TTC549 (cell line): Measurements from ENCODE around the gene NTN3.
"Not testable (repeated sequence)": the region's sequence is repeated elsewhere in the genome, so short reads cannot be mapped to it uniquely, and the experiment has no call there.

Experiments used
- FAIRE-seq: peaks from 2 replicates; lab custom pipeline; 2012; peaks lifted over from hg19 to GRCh38; lab: Jason Lieb, UNC

NTN3 gene

GRCh38 chr16:2471016-2471652, at the start of gene NTN3:
TSS of gene NTN3 (plus strand) at chr16:2471297. CDS start at chr16:2471702, 405 bp downstream.
- no peak for FAIRE-seq

GRCh38 chr16:2422123-2422867, 48.8 kb upstream of the NTN3 start:
- no peak for FAIRE-seq

GRCh38 chr16:2424061-2425007, 46.8 kb upstream of the NTN3 start:
- FAIRE-seq = no peak

- FAIRE-seq = no peak
Observed at GRCh38 chr16:2425008-2425518, 46.0 kb upstream of the NTN3 start.

- no peak for FAIRE-seq
Observed at GRCh38 chr16:2425825-2426430, 45.2 kb upstream of the NTN3 start.

- no peak for FAIRE-seq
Observed at GRCh38 chr16:2426941-2427361, 44.1 kb upstream of the NTN3 start.

- no peak for FAIRE-seq
Observed at GRCh38 chr16:2427526-2427925, 43.6 kb upstream of the NTN3 start.

- FAIRE-seq = no peak
Observed at GRCh38 chr16:2428051-2428783, 42.9 kb upstream of the NTN3 start.

- no peak for FAIRE-seq
Observed at GRCh38 chr16:2428784-2429033, 42.4 kb upstream of the NTN3 start.

- no peak for FAIRE-seq
Observed at GRCh38 chr16:2429034-2429770, 41.9 kb upstream of the NTN3 start, which contains the start of gene CCNF. TSS of gene CCNF (plus strand) at chr16:2429447. CDS start at chr16:2429482, 35 bp downstream.

- no peak for FAIRE-seq
Observed at GRCh38 chr16:2429771-2430663, 41.1 kb upstream of the NTN3 start.

- no peak for FAIRE-seq
Observed at GRCh38 chr16:2432286-2432685, 38.8 kb upstream of the NTN3 start.

GRCh38 chr16:2432801-2433505, 38.1 kb upstream of the NTN3 start:
- no peak for FAIRE-seq

GRCh38 chr16:2435236-2435635, 35.9 kb upstream of the NTN3 start:
- not testable (repeated sequence) for FAIRE-seq

GRCh38 chr16:2436110-2436509, 35.0 kb upstream of the NTN3 start:
- FAIRE-seq = no peak

GRCh38 chr16:2437032-2437790, 33.9 kb upstream of the NTN3 start:
- no peak for FAIRE-seq

GRCh38 chr16:2438121-2438520, 33.0 kb upstream of the NTN3 start:
- no peak for FAIRE-seq

- no peak for FAIRE-seq
Observed at GRCh38 chr16:2439598-2439997, 31.5 kb upstream of the NTN3 start.
